K562 (cell line): Measurements from ENCODE around the gene MAGI1. TPM values are rescaled to one million over a fixed set of nuclear protein-coding genes. Genes with fewer than 3 reads are reported as not detected.

Experiments
- ATAC-seq: fragments of 200-7000 bp; cut with Tn5 transposase; 3 replicates; pipeline ENCODE4 v1.9.1; 2020; ENCODE audit warnings: moderate library complexity
- BruUV-seq: library from RNA; stranded (reverse); fragments of 400-500 nt; replicated peaks from 2 replicates; lab custom pipeline; 2021; lab: Mats Ljungman, UMichigan
- CTCF ChIA-PET: fragments of 300-600 bp; formaldehyde crosslinking; extraction: SDS; loops from one replicate; lab custom pipeline; 2021; ENCODE audit warnings: low intra/inter-chr PET ratio; lab: Yijun Ruan, JAX
- POLR2A ChIA-PET: fragments of 300-600, 350-650 bp; sonication (Branson Sonifier 250); formaldehyde crosslinking; extraction: SDS; loops from one replicate; lab custom pipeline; 2021; ENCODE audit warnings: antibody characterized with exemption, inconsistent platforms; lab: Yijun Ruan, JAX
- DNase-seq, 4 experiments: peaks; one replicate each; pipeline versions ENCODE4 v3.0.0 to v3.0.0-alpha.2; 2011 to 2018; ENCODE audit warnings: low spot score in 3 of 4, mixed read lengths in 3 of 4; ENCODE audit errors: extremely low read depth in 1 of 4
- FAIRE-seq: peaks from 2 replicates; lab custom pipeline; 2011; peaks lifted over from hg19 to GRCh38; lab: Jason Lieb, UNC
- H2AFZ ChIP-seq: 2 replicates; pipeline ENCODE4 v1.6.0; 2011; ENCODE audit warnings: low read depth, low read length, control low read depth, inconsistent platforms
- H3K27ac ChIP-seq: fragments of 200-600 bp; 3 replicates; pipeline ENCODE4 v1.8.0; 2011; ENCODE audit warnings: low read depth, mild to moderate bottlenecking, control low read depth, inconsistent platforms, low read length, moderate library complexity, mixed read lengths; ENCODE audit errors: extremely low read depth
- H3K27me3 ChIP-seq, 2 experiments: fragments of 300-600 bp in 1 of 2; 2 replicates in 1 of 2; 3 replicates in 1 of 2; pipeline versions ENCODE4 v1.6.0 to v1.8.0; 2011; ENCODE audit warnings: inconsistent platforms in 2 of 2, low read length in 2 of 2, mild to moderate bottlenecking in 1 of 2, mixed read lengths in 1 of 2, moderate library complexity in 1 of 2; ENCODE audit not compliant: control insufficient read depth in 2 of 2, insufficient read depth in 2 of 2
- H3K36me3 ChIP-seq: fragments of 300-600 bp; 3 replicates; pipeline ENCODE4 v1.8.0; 2011; ENCODE audit warnings: mild to moderate bottlenecking, low read length, inconsistent platforms; ENCODE audit not compliant: control insufficient read depth, insufficient read depth
- H3K4me1 ChIP-seq, 2 experiments: fragments of 200-600 bp in 1 of 2; replicated peaks in 1 of 2; 2 replicates in 1 of 2; 3 replicates in 1 of 2; pipeline versions ENCODE4 v1.5.1 to v1.8.0; 2011; ENCODE audit warnings: inconsistent platforms in 2 of 2, low read length in 2 of 2, mild to moderate bottlenecking in 1 of 2, mixed read lengths in 1 of 2, moderate library complexity in 1 of 2; ENCODE audit not compliant: control insufficient read depth in 2 of 2, insufficient read depth in 2 of 2
- H3K4me2 ChIP-seq: 2 replicates; pipeline ENCODE4 v1.6.1; 2011; ENCODE audit warnings: low read length, control low read depth, inconsistent platforms, mixed read lengths; ENCODE audit not compliant: insufficient read depth
- H3K4me3 ChIP-seq: fragments of 200-600 bp; sonication (generic), shearing (Covaris generic); 2 replicates; pipeline ENCODE4 v1.5.1; 2016; ENCODE audit warnings: control low read depth, inconsistent platforms
- H3K79me2 ChIP-seq: fragments of 200-600 bp; 3 replicates; pipeline ENCODE4 v1.8.0; 2011; ENCODE audit warnings: low read length, inconsistent platforms; ENCODE audit not compliant: control insufficient read depth, insufficient read depth
- H3K9ac ChIP-seq, 2 experiments: 2 replicates each; pipeline versions ENCODE4 v1.6.0 to v1.6.1; 2011; ENCODE audit warnings: low read depth in 2 of 2, low read length in 2 of 2, control low read depth in 1 of 2, inconsistent platforms in 1 of 2, mild to moderate bottlenecking in 1 of 2, mixed read lengths in 1 of 2; ENCODE audit not compliant: insufficient read depth in 1 of 2
- H3K9me1 ChIP-seq: one replicate; pipeline ENCODE4 v1.6.0; 2011; ENCODE audit warnings: inconsistent platforms, mild to moderate bottlenecking, low read length, moderate library complexity; ENCODE audit not compliant: control insufficient read depth, insufficient read depth
- H3K9me3 ChIP-seq: replicated peaks from 2 replicates; pipeline ENCODE4 v1.5.1; 2011; ENCODE audit warnings: low read depth, low read length, inconsistent platforms; ENCODE audit not compliant: control insufficient read depth, insufficient read depth
- H4K20me1 ChIP-seq: replicated peaks from 2 replicates; pipeline ENCODE4 v1.6.1; 2011; ENCODE audit warnings: low read length, inconsistent platforms, mixed read lengths; ENCODE audit not compliant: control insufficient read depth, insufficient read depth
- EP300 ChIP-seq: IDR thresholded peaks from 2 replicates; pipeline ENCODE4 v1.6.1; 2012; ENCODE audit warnings: low read length, improper control_type of control experiment
- IFI16 ChIP-seq: fragments of 250-450 bp; sonication (Bioruptor Pico); IDR thresholded peaks from 2 replicates; pipeline ENCODE4 v2.1.2; 2022; ENCODE audit warnings: mild to moderate bottlenecking, inconsistent platforms
- KLF1 ChIP-seq: fragments of 450-650 bp; IDR thresholded peaks from 2 replicates; pipeline ENCODE4 v1.6.1; 2016; ENCODE audit warnings: missing genetic modification characterization, missing compliant biosample characterization
- POLR2A ChIP-seq: fragments of 450-650 bp; conservative IDR thresholded peaks from 2 replicates; pipeline ENCODE4 v1.6.1; 2016
- PTBP1 ChIP-seq: fragments of 200-400 bp; formaldehyde crosslinking; IDR thresholded peaks from 2 replicates; pipeline ENCODE4 v1.6.1; 2017; ENCODE audit warnings: low read depth, low read length
- SLC30A9 ChIP-seq: fragments of 250-450 bp; sonication (Bioruptor Pico); IDR thresholded peaks from 2 replicates; pipeline ENCODE4 v1.8.0; 2022; ENCODE audit warnings: mild to moderate bottlenecking, moderate library complexity
- TAF7 ChIP-seq: fragments of 450-650 bp; IDR thresholded peaks from 2 replicates; pipeline ENCODE4 v1.6.1; 2016; ENCODE audit warnings: missing genetic modification characterization, missing compliant biosample characterization
- ZNF140 ChIP-seq: fragments of 250-450 bp; sonication (Bioruptor Pico); IDR thresholded peaks from 2 replicates; pipeline ENCODE4 v1.8.0; 2021; ENCODE audit warnings: moderate library complexity, mild to moderate bottlenecking, inconsistent platforms
- ZNF217 ChIP-seq: sonication (generic); formaldehyde crosslinking; IDR thresholded peaks from 2 replicates; pipeline ENCODE4 v1.8.0; 2022; ENCODE audit warnings: mild to moderate bottlenecking, missing genetic modification reagents
- ZNF23 ChIP-seq: fragments of 250-450 bp; sonication (Bioruptor Pico); IDR thresholded peaks from 2 replicates; pipeline ENCODE4 v1.4.0; 2020; ENCODE audit warnings: mild to moderate bottlenecking
- ZNF282 ChIP-seq: sonication (generic); formaldehyde crosslinking; IDR thresholded peaks from 2 replicates; pipeline ENCODE4 v1.8.1; 2023; ENCODE audit warnings: missing genetic modification reagents
- WGBS: fragments of 100-300 bp; shearing (Covaris generic); methylation state at CpG from one replicate; pipeline ENCODE4 v1.1.6; 2016; ENCODE audit warnings: low coverage, mixed read lengths; ENCODE audit not compliant: insufficient coverage; ENCODE audit errors: missing lambda C conversion rate; 5-methylcytosine and 5-hydroxymethylcytosine counted together
- in situ Hi-C: fragments of 300-500 bp; cut with MboI; formaldehyde crosslinking; loops from 4 replicates; pipeline ENCODE4 v1.15.0; 2018; ENCODE audit warnings: inconsistent platforms, mixed read lengths
- intact Hi-C: fragments of 100-400 bp; cut with micrococcal nuclease; formaldehyde crosslinking; loops from 2 replicates; pipeline ENCODE4 v1.14.2; 2022
- polyA plus RNA-seq, 8 experiments: library from polyadenylated mRNA; depleted of rRNA in 4 of 8; stranded (reverse) in 5 of 8; unstranded in 3 of 8; fragments of >200 nt; fragmentation: Nextera tagmentation in 2 of 8; fragmentation: Illumina TruSeq in 1 of 8; extraction: Ambion mirVana in 2 of 8; extraction: Trizol in 1 of 8; gene quantifications; 2 replicates each; pipeline versions ENCODE4 v1.2.1 to v1.2.3, GENCODE V29; 2011 to 2014; ENCODE audit warnings: inconsistent platforms in 1 of 8, missing spikeins in 1 of 8
- total RNA-seq, 7 experiments: library from RNA; depleted of rRNA in 6 of 7; stranded (reverse); fragments of >200 nt in 6 of 7; fragmentation: Illumina TruSeq in 2 of 7; extraction: Trizol in 2 of 7; gene quantifications; 2 replicates each; pipeline versions ENCODE4 v1.2.1 to v1.2.3, GENCODE V29; 2011 to 2021; ENCODE audit warnings: low replicate concordance in 1 of 7
- TF ChIP-seq, protein P1 (sequence below): fragments of 250-450 bp; sonication (Bioruptor Pico); IDR thresholded peaks from 2 replicates; pipeline ENCODE4 v1.9.0; 2021; ENCODE audit warnings: mild to moderate bottlenecking, inconsistent platforms
- TF ChIP-seq, protein P2 (sequence below): fragments of 200-800 bp; sonication (Bioruptor generic); IDR thresholded peaks from 2 replicates; pipeline ENCODE4 v1.6.1; 2017; ENCODE audit warnings: missing genetic modification characterization, missing compliant biosample characterization
- TF ChIP-seq, protein P3 (sequence below): sonication (generic); formaldehyde crosslinking; IDR thresholded peaks from 2 replicates; pipeline ENCODE4 v1.8.0; 2023; ENCODE audit warnings: missing genetic modification reagents, mild to moderate bottlenecking, borderline replicate concordance

MAGI1 gene
- total and polyA plus RNA-seq, 9 of the 15 experiments (the other 6 are each of a cell fraction or from before 2014, with no cell fraction given): 7.8 to 59.4 (median 43.2) TPM

DNA sequence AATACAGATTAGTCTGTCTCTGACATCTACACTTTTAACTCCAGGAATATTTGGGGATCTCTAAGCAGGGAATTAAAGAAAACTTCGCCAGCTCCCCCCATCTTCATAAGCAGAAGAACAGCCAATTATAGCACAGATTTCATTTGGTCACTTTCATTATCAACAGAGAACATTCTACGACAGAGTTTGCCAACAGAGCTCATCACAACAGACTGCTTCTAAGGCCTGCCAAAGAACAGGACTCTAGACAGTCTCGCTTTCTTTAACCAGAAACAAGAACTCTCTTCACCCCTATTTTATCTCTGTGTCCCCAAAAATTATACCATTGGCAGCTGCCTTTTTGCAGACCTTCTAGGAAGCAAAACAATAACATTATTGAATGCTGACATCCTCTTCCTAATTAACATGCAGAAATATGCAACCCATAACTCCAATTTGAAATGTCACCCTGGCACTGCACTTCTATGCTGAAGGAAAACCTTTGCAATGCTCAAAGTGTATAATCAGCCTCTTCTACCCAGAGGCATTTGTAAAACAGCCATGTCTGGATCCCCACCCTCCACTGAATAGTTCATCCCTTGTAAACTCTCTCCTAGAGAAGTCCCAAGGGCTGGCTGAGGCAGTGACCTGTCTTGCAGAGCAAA lies 552.8 kb downstream of the MAGI1 start:
- Histone ChIP-seq H3K9me3 (no peaks in the 10 kb centered on the region), H2AFZ (no peak overlapping the region), H3K27ac (no peak overlapping the region), H3K4me1 (peaks cover 0 to 11% of the 10 kb centered on the region in 2 experiments; a peak in 3 of 5 replicates), H3K9me1 (no peaks in the 10 kb centered on the region), H3K27me3 (no peaks in the 10 kb centered on the region), H3K36me3 (peaks cover 11% of the 10 kb centered on the region; the same call in 1 of the 3 replicates), H3K4me3 (no peak overlapping the region), H4K20me1 (no peaks in the 10 kb centered on the region), H3K79me2 (peaks cover 44% of the 10 kb centered on the region; the same call in 2 of the 3 replicates), H3K9ac (no peak overlapping the region), H3K4me2 (no peak overlapping the region)
- ChIA-PET CTCF (no interaction called here), POLR2A (interaction anchor here (0.9 to 1.2 kb wide), 3 partner anchors 10 to 198 kb away, joined by 3 read pairs; no protein-coding TSS in a partner anchor)
- FAIRE-seq: peak; percentile 29
- WGBS: 33% methylated on average over 3 of the region's 3 CpGs
- no peak for ATAC-seq
- in situ Hi-C loops (no loop called here), intact Hi-C loops (no loop called here)
- DNase-seq: no peak
- BruUV-seq: no TSS peak
- TF ChIP-seq ZNF217 (CRISPR knock-in tag): no peak
- no peak for TF ChIP-seq POLR2A
- TF ChIP-seq, protein P1, sequence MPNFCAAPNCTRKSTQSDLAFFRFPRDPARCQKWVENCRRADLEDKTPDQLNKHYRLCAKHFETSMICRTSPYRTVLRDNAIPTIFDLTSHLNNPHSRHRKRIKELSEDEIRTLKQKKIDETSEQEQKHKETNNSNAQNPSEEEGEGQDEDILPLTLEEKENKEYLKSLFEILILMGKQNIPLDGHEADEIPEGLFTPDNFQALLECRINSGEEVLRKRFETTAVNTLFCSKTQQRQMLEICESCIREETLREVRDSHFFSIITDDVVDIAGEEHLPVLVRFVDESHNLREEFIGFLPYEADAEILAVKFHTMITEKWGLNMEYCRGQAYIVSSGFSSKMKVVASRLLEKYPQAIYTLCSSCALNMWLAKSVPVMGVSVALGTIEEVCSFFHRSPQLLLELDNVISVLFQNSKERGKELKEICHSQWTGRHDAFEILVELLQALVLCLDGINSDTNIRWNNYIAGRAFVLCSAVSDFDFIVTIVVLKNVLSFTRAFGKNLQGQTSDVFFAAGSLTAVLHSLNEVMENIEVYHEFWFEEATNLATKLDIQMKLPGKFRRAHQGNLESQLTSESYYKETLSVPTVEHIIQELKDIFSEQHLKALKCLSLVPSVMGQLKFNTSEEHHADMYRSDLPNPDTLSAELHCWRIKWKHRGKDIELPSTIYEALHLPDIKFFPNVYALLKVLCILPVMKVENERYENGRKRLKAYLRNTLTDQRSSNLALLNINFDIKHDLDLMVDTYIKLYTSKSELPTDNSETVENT (CRISPR knock-in tag): no peak
- TF ChIP-seq PTBP1: no peak
- TF ChIP-seq EP300: no peak
- TF ChIP-seq, protein P2, sequence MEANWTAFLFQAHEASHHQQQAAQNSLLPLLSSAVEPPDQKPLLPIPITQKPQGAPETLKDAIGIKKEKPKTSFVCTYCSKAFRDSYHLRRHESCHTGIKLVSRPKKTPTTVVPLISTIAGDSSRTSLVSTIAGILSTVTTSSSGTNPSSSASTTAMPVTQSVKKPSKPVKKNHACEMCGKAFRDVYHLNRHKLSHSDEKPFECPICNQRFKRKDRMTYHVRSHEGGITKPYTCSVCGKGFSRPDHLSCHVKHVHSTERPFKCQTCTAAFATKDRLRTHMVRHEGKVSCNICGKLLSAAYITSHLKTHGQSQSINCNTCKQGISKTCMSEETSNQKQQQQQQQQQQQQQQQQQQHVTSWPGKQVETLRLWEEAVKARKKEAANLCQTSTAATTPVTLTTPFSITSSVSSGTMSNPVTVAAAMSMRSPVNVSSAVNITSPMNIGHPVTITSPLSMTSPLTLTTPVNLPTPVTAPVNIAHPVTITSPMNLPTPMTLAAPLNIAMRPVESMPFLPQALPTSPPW: no peak
- TF ChIP-seq, protein P3, sequence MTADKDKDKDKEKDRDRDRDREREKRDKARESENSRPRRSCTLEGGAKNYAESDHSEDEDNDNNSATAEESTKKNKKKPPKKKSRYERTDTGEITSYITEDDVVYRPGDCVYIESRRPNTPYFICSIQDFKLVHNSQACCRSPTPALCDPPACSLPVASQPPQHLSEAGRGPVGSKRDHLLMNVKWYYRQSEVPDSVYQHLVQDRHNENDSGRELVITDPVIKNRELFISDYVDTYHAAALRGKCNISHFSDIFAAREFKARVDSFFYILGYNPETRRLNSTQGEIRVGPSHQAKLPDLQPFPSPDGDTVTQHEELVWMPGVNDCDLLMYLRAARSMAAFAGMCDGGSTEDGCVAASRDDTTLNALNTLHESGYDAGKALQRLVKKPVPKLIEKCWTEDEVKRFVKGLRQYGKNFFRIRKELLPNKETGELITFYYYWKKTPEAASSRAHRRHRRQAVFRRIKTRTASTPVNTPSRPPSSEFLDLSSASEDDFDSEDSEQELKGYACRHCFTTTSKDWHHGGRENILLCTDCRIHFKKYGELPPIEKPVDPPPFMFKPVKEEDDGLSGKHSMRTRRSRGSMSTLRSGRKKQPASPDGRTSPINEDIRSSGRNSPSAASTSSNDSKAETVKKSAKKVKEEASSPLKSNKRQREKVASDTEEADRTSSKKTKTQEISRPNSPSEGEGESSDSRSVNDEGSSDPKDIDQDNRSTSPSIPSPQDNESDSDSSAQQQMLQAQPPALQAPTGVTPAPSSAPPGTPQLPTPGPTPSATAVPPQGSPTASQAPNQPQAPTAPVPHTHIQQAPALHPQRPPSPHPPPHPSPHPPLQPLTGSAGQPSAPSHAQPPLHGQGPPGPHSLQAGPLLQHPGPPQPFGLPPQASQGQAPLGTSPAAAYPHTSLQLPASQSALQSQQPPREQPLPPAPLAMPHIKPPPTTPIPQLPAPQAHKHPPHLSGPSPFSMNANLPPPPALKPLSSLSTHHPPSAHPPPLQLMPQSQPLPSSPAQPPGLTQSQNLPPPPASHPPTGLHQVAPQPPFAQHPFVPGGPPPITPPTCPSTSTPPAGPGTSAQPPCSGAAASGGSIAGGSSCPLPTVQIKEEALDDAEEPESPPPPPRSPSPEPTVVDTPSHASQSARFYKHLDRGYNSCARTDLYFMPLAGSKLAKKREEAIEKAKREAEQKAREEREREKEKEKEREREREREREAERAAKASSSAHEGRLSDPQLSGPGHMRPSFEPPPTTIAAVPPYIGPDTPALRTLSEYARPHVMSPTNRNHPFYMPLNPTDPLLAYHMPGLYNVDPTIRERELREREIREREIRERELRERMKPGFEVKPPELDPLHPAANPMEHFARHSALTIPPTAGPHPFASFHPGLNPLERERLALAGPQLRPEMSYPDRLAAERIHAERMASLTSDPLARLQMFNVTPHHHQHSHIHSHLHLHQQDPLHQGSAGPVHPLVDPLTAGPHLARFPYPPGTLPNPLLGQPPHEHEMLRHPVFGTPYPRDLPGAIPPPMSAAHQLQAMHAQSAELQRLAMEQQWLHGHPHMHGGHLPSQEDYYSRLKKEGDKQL (CRISPR knock-in tag): no peak
- no peak for TF ChIP-seq SLC30A9
- no peak for TF ChIP-seq KLF1 (tag)
- TF ChIP-seq ZNF140 (CRISPR knock-in tag): no peak
- TF ChIP-seq TAF7 (tag): no peak
- no peak for TF ChIP-seq IFI16 (CRISPR knock-in tag)
- no peak for TF ChIP-seq ZNF282
- TF ChIP-seq ZNF23 (CRISPR knock-in tag): no peak
